ENCODE measurements around the gene SFXN3. TPM values are rescaled to one million over a fixed set of nuclear protein-coding genes. Genes with fewer than 3 reads are reported as not detected.
A peak's percentile ranks its signal among the peaks of the same experiment; 100 is the strongest.

Gene SFXN3
- total and polyA plus RNA-seq, 2 of the 8 experiments (the other 6 are each of a cell fraction or from before 2014, with no cell fraction given): 2.6 to 2.8 TPM

GRCh38 chr10:101019440-101019703, 11.7 kb upstream of the SFXN3 start:
- Histone ChIP-seq H3K56ac (replicated peaks; ENCODE audit: insufficient read length, low read depth, low read length) (no peak overlapping the region), H3K4ac (replicated peaks; ENCODE audit: insufficient read length, low read depth, low read length) (no peak overlapping the region), H4K8ac (ENCODE audit: extremely low read depth, insufficient read depth, low read length) (no peak overlapping the region), H2BK120ac (replicated peaks; ENCODE audit: low read depth, low read length) (no peak overlapping the region), H3K4me1 (replicated peaks in 1 of 4; ENCODE audit: control insufficient read depth in 3 of 4, insufficient read depth in 4 of 4, low read length in 3 of 4) (peaks cover 0 to 10% (median 5%) of the 10 kb centered on the region in 4 experiments; a peak in 4 of 7 replicates), H4K20me1 (replicated peaks in 1 of 2; ENCODE audit: control insufficient read depth in 1 of 2, insufficient read depth in 2 of 2, low read length in 2 of 2) (peaks cover 0 to 1% of the 10 kb centered on the region in 2 experiments), H2BK12ac (ENCODE audit: low read depth, low read length) (no peak overlapping the region), H3K9me3 (ENCODE audit: insufficient read depth in 2 of 2, low read depth in 1 of 2, low read length in 1 of 2) (no peaks in the 10 kb centered on the region), H2BK20ac (ENCODE audit: low read length) (no peak overlapping the region), H3K27ac (ENCODE audit: low read depth, low read length) (no peak overlapping the region), H2AK5ac (ENCODE audit: low read depth, low read length) (no peak overlapping the region), H3K18ac (ENCODE audit: extremely low read depth, low read length) (no peak overlapping the region), H4K91ac (replicated peaks; ENCODE audit: insufficient read length, low read length) (no peak overlapping the region), H2AFZ (ENCODE audit: low read length) (no peak overlapping the region), H4K5ac (ENCODE audit: insufficient read length, low read depth, low read length) (no peak overlapping the region), H3K23ac (ENCODE audit: insufficient read length) (no peak overlapping the region), H3K79me2 (ENCODE audit: control insufficient read depth in 1 of 2, insufficient read depth in 2 of 2, low read length in 2 of 2) (no peaks in the 10 kb centered on the region), H3K14ac (ENCODE audit: insufficient read length) (no peak overlapping the region), H3K79me1 (ENCODE audit: low read depth, low read length) (no peaks in the 10 kb centered on the region), H2BK15ac (ENCODE audit: low read length) (no peak overlapping the region), H3K4me2 (ENCODE audit: insufficient read depth in 1 of 2, low read depth in 2 of 2, low read length in 2 of 2) (peak overlapping the region; percentile 86 to 89; a peak in 3 of 4 replicates), H2BK5ac (ENCODE audit: low read depth, low read length) (no peak overlapping the region), H3K4me3 (ENCODE audit: extremely low read depth in 1 of 4, insufficient read depth in 2 of 4, low read depth in 3 of 4, low read length in 4 of 4) (peak overlapping the region in 1 of 4 experiments; percentile 59; a peak in 2 of 8 replicates), H3K27me3 (replicated peaks in 1 of 4; ENCODE audit: control insufficient read depth in 3 of 4, extremely low read depth in 1 of 4, insufficient read depth in 3 of 4, low read length in 3 of 4) (peaks cover 14 to 42% (median 32%) of the 10 kb centered on the region in 4 experiments), H3K23me2 (ENCODE audit: low read depth, low read length) (peaks cover 11% of the 10 kb centered on the region; the same call in 1 of the 2 replicates), H3K36me3 (ENCODE audit: control insufficient read depth in 2 of 4, insufficient read depth in 4 of 4, low read length in 3 of 4) (no peaks in the 10 kb centered on the region), H3K9ac (replicated peaks in 1 of 4; ENCODE audit: extremely low read depth in 1 of 4, low read depth in 3 of 4, low read length in 3 of 4) (no peak overlapping the region)
- WGBS, 2 experiments (ENCODE audit: extremely low coverage in 1 of 2, insufficient coverage in 1 of 2, insufficient read length in 1 of 2, insufficient replicate concordance in 2 of 2, low coverage in 1 of 2, low lambda C conversion rate in 2 of 2, missing lambda C conversion rate in 1 of 2): 37% methylated on average over 2 of the region's 2 CpGs; no CpG with 5 or more reads in 1 of the 2 experiments
- POLR2A ChIA-PET (ENCODE audit: partially characterized antibody): interaction anchor here (0.7 to 6.5 kb wide), 6 partner anchors 10 to 76 kb away, joined by 3 to 81 read pairs (median 6); partner anchors contain the start of genes LZTS2, MRPL43, PDZD7 and SFXN3
- no peak for DNase-seq (ENCODE audit: low read depth in 1 of 2, low spot score in 2 of 2)
- CTCF ChIA-PET (ENCODE audit: partially characterized antibody): interaction anchor here (0.6 to 7.2 kb wide), 29 partner anchors 8 to 1914 kb away, joined by 3 to 464 read pairs (median 4); partner anchors contain the start of genes KAZALD1, LZTS2, MRPL43 and PDZD7
- FAIRE-seq: no peak
- no peak for TF ChIP-seq NANOG (IDR thresholded peaks at IDR 0.05; ENCODE audit: insufficient read depth, low read depth, low read length, poor library complexity, severe bottlenecking)
- TF ChIP-seq SP4 (IDR thresholded peaks at IDR 0.05; ENCODE audit: low read length): no peak
- TF ChIP-seq CHD1 (IDR thresholded peaks at IDR 0.05; ENCODE audit: low read depth, low read length): no peak
- no peak for TF ChIP-seq SUZ12 (IDR thresholded peaks at IDR 0.05; ENCODE audit: low read length)
- TF ChIP-seq SP1 (IDR thresholded peaks at IDR 0.05; ENCODE audit: low read depth, low read length): no peak

All from H1 (cell line).